Naive B cell (primary cell): ENCODE data around the gene MPRIP. TPM values are rescaled to one million over a fixed set of nuclear protein-coding genes. Genes with fewer than 3 reads are reported as not detected.

Source experiments
- ATAC-seq, 2 donors: fragments of 150-1000 bp; cut with Tn5 transposase; 2 replicates each; pipeline ENCODE4 v1.10.0; 2021; ENCODE audit warnings: low read depth in 2 of 2, mild to moderate bottlenecking in 2 of 2, moderate library complexity in 2 of 2
- DNase-seq: peaks from one replicate; pipeline ENCODE4 v3.0.0; 2022
- H3K27ac Mint-ChIP-seq, 6 donors: one replicate each; pipeline ENCODE4 v1.8.0; 2020 to 2022; ENCODE audit warnings: mild to moderate bottlenecking in 6 of 6, mixed read lengths in 6 of 6, moderate library complexity in 5 of 6, inconsistent platforms in 2 of 6
- H3K27me3 Mint-ChIP-seq, 3 donors: one replicate each; pipeline ENCODE4 v1.8.0; 2021 to 2022; ENCODE audit warnings: mixed read lengths in 3 of 3, mild to moderate bottlenecking in 1 of 3
- H3K36me3 Mint-ChIP-seq, 2 donors: one replicate each; pipeline ENCODE4 v1.8.0; 2020 to 2022; ENCODE audit warnings: mixed read lengths in 2 of 2, inconsistent platforms in 1 of 2, mild to moderate bottlenecking in 1 of 2
- H3K4me1 Mint-ChIP-seq, 3 donors: one replicate each; pipeline ENCODE4 v1.8.0; 2020 to 2022; ENCODE audit warnings: mixed read lengths in 3 of 3, inconsistent platforms in 1 of 3, mild to moderate bottlenecking in 1 of 3, moderate library complexity in 1 of 3
- H3K4me3 Mint-ChIP-seq, 8 donors: one replicate each; pipeline ENCODE4 v1.8.0; 2020 to 2022; ENCODE audit warnings: mild to moderate bottlenecking in 8 of 8, mixed read lengths in 8 of 8, moderate library complexity in 8 of 8, inconsistent platforms in 2 of 8
- H3K9me3 Mint-ChIP-seq, 7 donors: one replicate each; pipeline ENCODE4 v1.8.0; 2020 to 2022; ENCODE audit warnings: mixed read lengths in 7 of 7, mild to moderate bottlenecking in 5 of 7, inconsistent platforms in 2 of 7, moderate library complexity in 1 of 7
- polyA plus RNA-seq, 6 donors: library from polyadenylated mRNA; unstranded; fragments of 300-500 nt; fragmentation: Illumina TruSeq; gene quantifications; one replicate each; pipeline ENCODE4 v1.2.3, GENCODE V29; 2021; ENCODE audit warnings: low read depth in 6 of 6

MPRIP gene
- polyA plus RNA-seq, 6 donors from 2014 or later = 1.9 to 26.0 (median 12.6) TPM

- no peaks in the 10 kb centered on the region for H3K27me3 Mint-ChIP-seq
- ATAC-seq = no peak
- no peak overlapping the region for H3K4me3 Mint-ChIP-seq
- DNase-seq = no peak
- H3K27ac Mint-ChIP-seq = peak overlapping the region in 2 of 6 donors; percentile 45 to 94
- H3K4me1 Mint-ChIP-seq = peaks cover 20 to 27% (median 22%) of the 10 kb centered on the region in 3 donors
- H3K9me3 Mint-ChIP-seq = no peaks in the 10 kb centered on the region
- H3K36me3 Mint-ChIP-seq = peaks cover 5 to 26% of the 10 kb centered on the region in 2 donors
These were observed 128.9 kb downstream of the MPRIP start for GRCh38 chr17:17171186-17171585.

- no peak overlapping the region for H3K4me3 Mint-ChIP-seq
These were observed 130.0 kb downstream of the MPRIP start for GRCh38 chr17:17172001-17172939.

GRCh38 chr17:17172990-17173389 lies 130.7 kb downstream of the MPRIP start:
- H3K4me3 Mint-ChIP-seq = no peak overlapping the region
- ATAC-seq = no peak
- DNase-seq = no peak
- peak overlapping the region in 1 of 6 donors; percentile 54 for H3K27ac Mint-ChIP-seq
- no peaks in the 10 kb centered on the region for H3K9me3 Mint-ChIP-seq
- peaks cover 23 to 40% (median 31%) of the 10 kb centered on the region in 3 donors for H3K4me1 Mint-ChIP-seq
- peaks cover 5 to 22% of the 10 kb centered on the region in 2 donors for H3K36me3 Mint-ChIP-seq
- H3K27me3 Mint-ChIP-seq = no peaks in the 10 kb centered on the region

More at GRCh38 chr17:17172001-17172939, 130.0 kb downstream of the MPRIP start:
- ATAC-seq (no peak), DNase-seq (no peak)
- no peaks in the 10 kb centered on the region for H3K9me3 Mint-ChIP-seq
- peaks cover 23 to 36% (median 31%) of the 10 kb centered on the region in 3 donors for H3K4me1 Mint-ChIP-seq
- H3K27me3 Mint-ChIP-seq = no peaks in the 10 kb centered on the region
- peaks cover under 1 to 26% of the 10 kb centered on the region in 2 donors for H3K36me3 Mint-ChIP-seq
- no peak overlapping the region for H3K27ac Mint-ChIP-seq

GRCh38 chr17:17173921-17174320 lies 131.7 kb downstream of the MPRIP start:
- ATAC-seq = no peak
- Mint-ChIP-seq H3K4me1 (peaks cover 20 to 40% (median 31%) of the 10 kb centered on the region in 3 donors), H3K36me3 (peaks cover 9 to 18% of the 10 kb centered on the region in 2 donors), H3K9me3 (no peaks in the 10 kb centered on the region), H3K27ac (peak overlapping the region in 2 of 6 donors; percentile 54 to 87), H3K27me3 (no peaks in the 10 kb centered on the region), H3K4me3 (peak overlapping the region in 1 of 8 donors; percentile 35)
- DNase-seq = no peak

- DNase-seq = no peak
- Mint-ChIP-seq H3K4me3 (peak overlapping the region in 4 of 8 donors; percentile 45 to 77 (median 71)), H3K27ac (peak overlapping the region in 2 of 6 donors; percentile 85 to 93), H3K4me1 (peaks cover 19 to 47% (median 33%) of the 10 kb centered on the region in 3 donors), H3K27me3 (no peaks in the 10 kb centered on the region), H3K9me3 (no peaks in the 10 kb centered on the region), H3K36me3 (peaks cover 9 to 18% of the 10 kb centered on the region in 2 donors)
- ATAC-seq = no peak
These were observed 133.1 kb downstream of the MPRIP start for GRCh38 chr17:17175340-17175739.

GRCh38 chr17:17175917-17176316 lies 133.7 kb downstream of the MPRIP start:
- Mint-ChIP-seq H3K27ac (peak overlapping the region; percentile 54 to 96 (median 90)), H3K4me1 (peaks cover 25 to 53% (median 38%) of the 10 kb centered on the region in 3 donors), H3K9me3 (no peaks in the 10 kb centered on the region), H3K27me3 (no peaks in the 10 kb centered on the region), H3K36me3 (peaks cover 14 to 24% of the 10 kb centered on the region in 2 donors), H3K4me3 (peak overlapping the region in 7 of 8 donors; percentile 35 to 77 (median 66))
- DNase-seq (peak; percentile 63), ATAC-seq (peak; percentile 97 to 99)

GRCh38 chr17:17176341-17176740 lies 134.1 kb downstream of the MPRIP start:
- H3K27ac Mint-ChIP-seq = peak overlapping the region; percentile 72 to 96 (median 90)
- ATAC-seq (no peak), DNase-seq (no peak)
- peak overlapping the region in 7 of 8 donors; percentile 35 to 77 (median 60) for H3K4me3 Mint-ChIP-seq
- no peaks in the 10 kb centered on the region for H3K9me3 Mint-ChIP-seq
- H3K36me3 Mint-ChIP-seq = peaks cover 15 to 23% of the 10 kb centered on the region in 2 donors
- H3K4me1 Mint-ChIP-seq = peaks cover 25 to 57% (median 39%) of the 10 kb centered on the region in 3 donors
- H3K27me3 Mint-ChIP-seq = no peaks in the 10 kb centered on the region

GRCh38 chr17:17177176-17177575 lies 134.9 kb downstream of the MPRIP start:
- peak overlapping the region in 5 of 6 donors; percentile 60 to 87 (median 84) for H3K27ac Mint-ChIP-seq
- H3K27me3 Mint-ChIP-seq = no peaks in the 10 kb centered on the region
- H3K4me1 Mint-ChIP-seq = peaks cover 29 to 62% (median 45%) of the 10 kb centered on the region in 3 donors
- H3K4me3 Mint-ChIP-seq = peak overlapping the region in 1 of 8 donors; percentile 56
- no peaks in the 10 kb centered on the region for H3K9me3 Mint-ChIP-seq
- H3K36me3 Mint-ChIP-seq = peaks cover 15 to 17% of the 10 kb centered on the region in 2 donors
- ATAC-seq (no peak), DNase-seq (no peak)

GRCh38 chr17:17179371-17179827 lies 137.1 kb downstream of the MPRIP start:
- peak overlapping the region in 4 of 6 donors; percentile 57 to 83 (median 72) for H3K27ac Mint-ChIP-seq
- H3K36me3 Mint-ChIP-seq = peaks cover 15 to 17% of the 10 kb centered on the region in 2 donors
- no peaks in the 10 kb centered on the region for H3K9me3 Mint-ChIP-seq
- H3K27me3 Mint-ChIP-seq = no peaks in the 10 kb centered on the region
- peak overlapping the region in 3 of 8 donors; percentile 22 to 63 (median 31) for H3K4me3 Mint-ChIP-seq
- no peak for DNase-seq
- no peak for ATAC-seq
- peaks cover 31 to 70% (median 49%) of the 10 kb centered on the region in 3 donors for H3K4me1 Mint-ChIP-seq

- Mint-ChIP-seq H3K9me3 (no peaks in the 10 kb centered on the region), H3K4me1 (peaks cover 31 to 70% (median 43%) of the 10 kb centered on the region in 3 donors), H3K4me3 (no peak overlapping the region), H3K36me3 (peaks cover 15 to 17% of the 10 kb centered on the region in 2 donors), H3K27me3 (no peaks in the 10 kb centered on the region), H3K27ac (peak overlapping the region in 4 of 6 donors; percentile 73 to 89 (median 87))
- DNase-seq (no peak), ATAC-seq (no peak)
These were observed 137.9 kb downstream of the MPRIP start for GRCh38 chr17:17180141-17180603.

GRCh38 chr17:17180741-17181525 lies 138.7 kb downstream of the MPRIP start:
- ATAC-seq (no peak), DNase-seq (no peak)
- Mint-ChIP-seq H3K4me1 (peaks cover 34 to 69% (median 35%) of the 10 kb centered on the region in 3 donors), H3K36me3 (peaks cover 15 to 16% of the 10 kb centered on the region in 2 donors), H3K9me3 (no peaks in the 10 kb centered on the region), H3K27ac (peak overlapping the region; percentile 8 to 94 (median 88)), H3K4me3 (peak overlapping the region in 5 of 8 donors; percentile 33 to 90 (median 87)), H3K27me3 (no peaks in the 10 kb centered on the region)

- Mint-ChIP-seq H3K36me3 (peaks cover 9 to 15% of the 10 kb centered on the region in 2 donors), H3K27ac (peak overlapping the region; percentile 58 to 95 (median 89)), H3K9me3 (no peaks in the 10 kb centered on the region), H3K27me3 (no peaks in the 10 kb centered on the region), H3K4me1 (peaks cover 27 to 66% (median 28%) of the 10 kb centered on the region in 3 donors), H3K4me3 (peak overlapping the region in 7 of 8 donors; percentile 75 to 90 (median 85))
- peak; percentile 85 to 88 for ATAC-seq
- DNase-seq = no peak
These were observed 139.7 kb downstream of the MPRIP start for GRCh38 chr17:17181666-17182597.
